ENCODE results near the gene STARD9.
A peak's percentile ranks its signal among the peaks of the same experiment; 100 is the strongest.

Gene STARD9

GRCh38 chr15:42694398-42694797 is 119.0 kb downstream of the STARD9 start:
- no peak for DNase-seq (ENCODE audit: low read depth in 2 of 2)

DNA sequence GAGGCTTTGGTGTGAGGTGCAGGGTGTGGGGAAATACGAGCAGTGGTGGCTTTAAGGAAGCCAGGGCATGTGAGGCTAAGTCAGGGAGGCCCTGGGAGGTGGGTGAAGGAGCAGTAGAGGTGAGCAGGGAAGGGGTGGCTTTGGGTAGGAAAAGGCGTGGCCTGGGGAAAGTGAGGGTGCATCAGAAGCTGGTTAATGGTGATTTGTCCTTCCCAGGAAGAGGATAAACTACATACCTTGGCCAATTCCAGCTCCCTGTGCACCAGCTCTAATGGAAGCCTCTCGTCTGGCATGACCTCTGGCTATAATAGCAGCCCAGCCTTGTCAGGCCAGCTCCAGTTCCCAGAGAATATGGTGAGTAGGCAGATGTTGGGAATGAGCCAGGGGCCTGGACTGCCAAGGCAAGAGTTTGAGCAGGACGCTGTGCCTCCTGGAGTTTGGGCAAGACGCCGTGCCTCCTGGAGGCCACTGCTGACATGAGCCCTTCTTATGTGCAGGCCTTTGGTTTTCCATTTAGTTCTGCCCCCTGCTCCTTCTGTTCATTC is 120.2 kb downstream of the STARD9 start:
- no peak for DNase-seq (ENCODE audit: low read depth in 2 of 2)

GRCh38 chr15:42696626-42697025 is 121.2 kb downstream of the STARD9 start:
- no peak for DNase-seq (ENCODE audit: low read depth in 2 of 2)

GRCh38 chr15:42704492-42704926 is 129.1 kb downstream of the STARD9 start:
- peak; percentile 8 to 25 for DNase-seq (ENCODE audit: low read depth in 2 of 2)

- no peak for DNase-seq (ENCODE audit: low read depth in 2 of 2)
Observed at GRCh38 chr15:42705336-42705735, 129.9 kb downstream of the STARD9 start.

- DNase-seq (ENCODE audit: low read depth in 2 of 2) = no peak
Observed at GRCh38 chr15:42707068-42707467, 131.7 kb downstream of the STARD9 start.

- no peak for DNase-seq (ENCODE audit: low read depth in 2 of 2)
Observed at GRCh38 chr15:42707873-42708544, 132.6 kb downstream of the STARD9 start.

GRCh38 chr15:42710662-42711061 is 135.3 kb downstream of the STARD9 start:
- DNase-seq (ENCODE audit: low read depth in 2 of 2) = no peak

DNA sequence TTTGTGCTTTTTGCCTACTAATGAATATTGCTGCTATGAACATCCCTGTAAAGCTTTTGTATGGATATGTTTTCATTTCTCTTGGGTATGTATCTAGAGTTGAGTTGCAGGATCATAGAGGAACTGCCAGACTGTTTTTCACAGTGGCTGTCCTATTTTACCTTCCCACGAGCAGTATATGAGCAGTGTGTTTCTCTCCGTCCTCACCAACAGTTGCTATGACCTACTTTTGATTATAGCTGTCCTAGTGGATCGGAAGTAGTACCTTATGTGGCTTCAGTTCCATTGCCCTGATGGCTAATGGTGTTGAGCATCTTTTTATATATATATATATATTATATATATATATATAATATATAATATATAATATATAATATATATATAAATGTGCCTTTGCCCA is 136.3 kb downstream of the STARD9 start:
- no peak for DNase-seq (ENCODE audit: low read depth in 2 of 2)

GRCh38 chr15:42712584-42712983 is 137.2 kb downstream of the STARD9 start:
- no peak for DNase-seq (ENCODE audit: low read depth in 2 of 2)

DNA sequence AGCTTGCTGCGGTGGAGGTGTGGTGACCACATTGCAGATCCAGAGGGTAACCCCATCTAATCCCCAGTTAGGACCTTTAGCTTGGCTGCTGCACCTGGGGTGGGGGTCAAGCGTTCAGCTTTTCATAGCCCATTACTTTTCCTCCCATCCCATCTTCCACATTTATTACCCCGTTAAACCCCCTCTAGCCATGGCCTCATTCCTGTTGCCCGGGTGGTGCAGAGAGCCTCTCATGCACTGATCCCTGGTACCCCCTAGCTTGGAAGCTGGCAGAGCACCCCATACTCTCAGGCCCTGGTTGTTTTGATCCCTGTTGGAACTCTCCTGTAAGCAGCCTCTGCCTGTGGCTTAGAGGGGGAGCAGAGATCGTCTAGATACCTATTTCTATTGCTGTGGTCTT is 140.7 kb downstream of the STARD9 start:
- no peak for DNase-seq (ENCODE audit: low read depth in 2 of 2)

GRCh38 chr15:42716626-42717025 is 141.2 kb downstream of the STARD9 start:
- DNase-seq (ENCODE audit: low read depth in 2 of 2) = no peak

DNA sequence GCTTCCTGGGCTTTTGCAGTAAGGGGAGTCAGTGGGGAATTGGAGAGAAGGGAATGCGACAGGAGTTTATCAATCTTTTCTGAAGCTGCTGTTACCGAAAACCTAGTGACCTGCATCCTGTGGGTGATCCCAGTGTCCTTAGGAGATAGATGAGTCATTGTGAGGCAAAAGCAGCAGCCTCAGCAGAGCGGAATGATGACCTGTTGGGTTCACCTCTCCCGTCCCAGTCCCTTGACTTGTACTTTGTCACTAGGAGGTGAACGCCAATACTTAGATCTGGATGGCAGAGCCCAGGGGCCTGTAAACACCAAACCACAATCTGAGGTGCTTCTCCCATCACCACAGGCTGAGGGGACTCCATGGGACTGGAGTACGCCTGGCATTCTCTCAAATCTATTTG is 143.6 kb downstream of the STARD9 start:
- no peak for DNase-seq (ENCODE audit: low read depth in 2 of 2)

DNA sequence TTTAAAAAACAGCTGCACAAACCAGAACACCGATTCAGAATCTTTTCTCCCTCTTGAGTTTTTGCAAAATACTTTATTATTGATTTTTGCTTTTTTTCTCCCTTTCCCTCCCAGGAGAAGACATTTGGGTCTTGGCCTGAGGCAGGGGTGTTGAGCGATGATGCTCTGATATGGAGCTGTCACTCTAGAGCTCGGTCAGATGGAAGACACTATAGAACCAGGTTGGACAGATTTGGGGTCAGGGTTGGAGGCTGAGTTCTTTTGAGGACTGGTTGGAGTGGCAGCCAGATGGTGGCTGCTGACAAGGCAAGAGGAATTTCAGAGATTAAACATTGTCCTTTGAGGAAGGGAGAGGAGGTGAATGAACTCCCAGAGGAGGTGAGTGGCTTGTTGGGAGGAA is 144.7 kb downstream of the STARD9 start:
- DNase-seq (ENCODE audit: low read depth in 2 of 2) = no peak

GRCh38 chr15:42721016-42721415 is 145.6 kb downstream of the STARD9 start:
- DNase-seq (ENCODE audit: low read depth in 2 of 2) = no peak

- no peak for DNase-seq (ENCODE audit: low read depth in 2 of 2)
Observed at GRCh38 chr15:42721916-42722315, 146.5 kb downstream of the STARD9 start.

DNA sequence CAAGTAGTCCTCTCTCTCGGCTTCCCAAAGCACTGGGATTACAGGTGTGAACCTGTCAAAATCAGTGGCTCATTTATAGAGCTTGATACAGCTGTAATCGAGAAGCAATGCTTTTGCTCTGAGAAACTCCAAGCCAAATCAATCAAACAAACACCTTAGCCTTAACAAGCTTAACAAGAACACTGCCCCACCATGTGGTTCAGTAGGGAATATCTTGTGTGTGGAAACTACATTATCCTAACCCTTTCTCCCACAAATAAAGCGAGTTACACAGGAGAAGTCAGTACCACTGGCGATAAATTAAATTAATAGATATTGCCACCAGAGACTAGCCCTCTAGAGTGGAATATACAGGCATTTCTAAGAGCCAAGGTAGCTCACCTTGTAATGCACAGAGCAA is 147.7 kb downstream of the STARD9 start:
- DNase-seq (ENCODE audit: low read depth in 2 of 2) = no peak

GRCh38 chr15:42724276-42724675 is 148.9 kb downstream of the STARD9 start:
- no peak for DNase-seq (ENCODE audit: low read depth in 2 of 2)

GRCh38 chr15:42725331-42725903 is 150.0 kb downstream of the STARD9 start:
- DNase-seq (ENCODE audit: low read depth in 2 of 2) = no peak

DNA sequence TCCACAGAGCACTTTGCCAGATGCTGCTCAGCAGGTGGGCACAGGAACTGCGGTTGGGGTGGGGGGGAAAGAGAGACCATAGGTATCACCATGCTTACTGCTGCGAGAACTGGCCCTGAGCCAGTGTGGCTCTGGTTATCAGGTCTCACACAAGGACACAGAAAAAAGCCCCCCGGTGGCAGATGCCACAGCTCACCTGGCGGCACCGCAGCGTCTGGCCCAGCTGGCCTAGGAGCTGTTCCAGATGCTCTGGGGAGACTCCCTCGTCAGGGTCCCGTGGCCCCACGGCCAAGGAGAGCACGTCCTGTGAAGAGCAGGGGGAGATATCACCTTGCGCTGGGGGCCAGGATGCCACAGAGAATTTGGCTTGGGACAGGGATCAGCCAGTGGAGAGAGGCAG is 150.7 kb downstream of the STARD9 start:
- DNase-seq (ENCODE audit: low read depth in 2 of 2) = no peak

- no peak for DNase-seq (ENCODE audit: low read depth in 2 of 2)
Observed at GRCh38 chr15:42727750-42728381, 152.5 kb downstream of the STARD9 start.

- no peak for DNase-seq (ENCODE audit: low read depth in 2 of 2)
Observed at GRCh38 chr15:42728560-42728959, 153.2 kb downstream of the STARD9 start.

- DNase-seq (ENCODE audit: low read depth in 2 of 2) = no peak
Observed at GRCh38 chr15:42728972-42729371, 153.6 kb downstream of the STARD9 start.

Data from stimulated activated CD8-positive, alpha-beta memory T cell treated with anti-CD3 and anti-CD28 coated beads, Interleukin-2, amount 100 ng/mL, for 1 hour (primary cell).